GM23338 (cell line): Measurements from ENCODE around the gene MUC5AC. TPM values are rescaled to one million over a fixed set of nuclear protein-coding genes. Genes with fewer than 3 reads are reported as not detected.

Source experiments
- ATAC-seq: fragments of 200-7000 bp; cut with Tn5 transposase; 3 replicates; pipeline ENCODE4 v1.9.1; 2020
- DNase-seq: peaks from one replicate; pipeline ENCODE4 v3.0.0-alpha.2; 2015; ENCODE audit warnings: low spot score
- H2AFZ ChIP-seq: fragments of 200-600 bp; sonication (generic); 2 replicates; pipeline ENCODE4 v1.8.0; 2016; ENCODE audit warnings: antibody characterized with exemption, mild to moderate bottlenecking, moderate library complexity
- H3F3A ChIP-seq: fragments of 200-600 bp; sonication (generic); replicated peaks from 2 replicates; pipeline ENCODE4 v1.8.0; 2017; ENCODE audit warnings: antibody characterized with exemption, mixed run types, low read depth
- H3K27ac ChIP-seq: fragments of 200-600 bp; sonication (generic); 2 replicates; pipeline ENCODE4 v1.6.1; 2016; ENCODE audit warnings: low read depth
- H3K27me3 ChIP-seq: fragments of 200-600 bp; sonication (generic); 2 replicates; pipeline ENCODE4 v1.8.0; 2016; ENCODE audit warnings: mild to moderate bottlenecking, mixed run types, moderate library complexity; ENCODE audit not compliant: insufficient read depth
- H3K36me3 ChIP-seq: fragments of 200-600 bp; sonication (generic); 2 replicates; pipeline ENCODE4 v1.8.0; 2016; ENCODE audit warnings: mild to moderate bottlenecking; ENCODE audit not compliant: insufficient read depth
- H3K4me1 ChIP-seq: fragments of 200-600 bp; sonication (generic); 2 replicates; pipeline ENCODE4 v1.8.0; 2016; ENCODE audit warnings: mild to moderate bottlenecking, moderate library complexity; ENCODE audit not compliant: insufficient read depth
- H3K4me2 ChIP-seq: fragments of 200-600 bp; sonication (generic); 2 replicates; pipeline ENCODE4 v1.7.1; 2017; ENCODE audit warnings: mixed run types
- H3K4me3 ChIP-seq: fragments of 200-600 bp; sonication (generic); 2 replicates; pipeline ENCODE4 v1.6.1; 2016; ENCODE audit warnings: mixed run types
- H3K79me2 ChIP-seq: fragments of 200-600 bp; sonication (generic); replicated peaks from 2 replicates; pipeline ENCODE4 v1.8.0; 2017; ENCODE audit warnings: mild to moderate bottlenecking; ENCODE audit not compliant: insufficient read depth
- H3K9me2 ChIP-seq: fragments of 200-600 bp; sonication (generic); 2 replicates; pipeline ENCODE4 v1.8.0; 2017; ENCODE audit not compliant: insufficient read depth
- H4K20me1 ChIP-seq: fragments of 200-600 bp; sonication (generic); replicated peaks from 2 replicates; pipeline ENCODE4 v1.8.0; 2017; ENCODE audit warnings: mild to moderate bottlenecking; ENCODE audit not compliant: insufficient read depth
- H3K27ac Mint-ChIP-seq: 2 replicates; pipeline ENCODE4 v1.8.0; 2020; ENCODE audit warnings: inconsistent platforms, mild to moderate bottlenecking, moderate library complexity, mixed read lengths
- H3K27me3 Mint-ChIP-seq: 3 replicates; pipeline ENCODE4 v1.8.0; 2022; ENCODE audit warnings: low read depth, mild to moderate bottlenecking, moderate library complexity, mixed read lengths, inconsistent platforms; ENCODE audit not compliant: insufficient read depth, poor library complexity
- H3K36me3 Mint-ChIP-seq: 3 replicates; pipeline ENCODE4 v1.8.0; 2021; ENCODE audit warnings: low read depth, mild to moderate bottlenecking, inconsistent platforms, moderate library complexity, mixed read lengths
- H3K4me1 Mint-ChIP-seq: 3 replicates; pipeline ENCODE4 v1.8.0; 2020; ENCODE audit warnings: mild to moderate bottlenecking, inconsistent platforms, mixed read lengths
- H3K4me3 Mint-ChIP-seq: 3 replicates; pipeline ENCODE4 v1.8.0; 2021; ENCODE audit warnings: moderate library complexity, mild to moderate bottlenecking, inconsistent platforms, mixed read lengths
- H3K9me3 Mint-ChIP-seq: 3 replicates; pipeline ENCODE4 v1.8.0; 2020; ENCODE audit warnings: moderate library complexity, mild to moderate bottlenecking, inconsistent platforms, mixed read lengths
- CREB1 ChIP-seq: fragments of 250-450 bp; sonication (Bioruptor Pico); IDR thresholded peaks from 2 replicates; pipeline ENCODE4 v1.5.0; 2020; ENCODE audit warnings: low read depth, mild to moderate bottlenecking, moderate library complexity
- EZH2 ChIP-seq: fragments of 200-600 bp; sonication (generic); IDR thresholded peaks from one replicate; pipeline ENCODE4 v1.8.0; 2017; ENCODE audit warnings: antibody characterized with exemption, mild to moderate bottlenecking, low read depth; ENCODE audit not compliant: unreplicated experiment
- EZH2phosphoT487 ChIP-seq: fragments of 200-600 bp; sonication (generic); IDR thresholded peaks from one replicate; pipeline ENCODE4 v1.8.1; 2018; ENCODE audit warnings: antibody characterized with exemption; ENCODE audit not compliant: unreplicated experiment
- JUNB ChIP-seq: IDR thresholded peaks from one replicate; pipeline ENCODE4 v1.6.1; 2016; ENCODE audit warnings: antibody characterized with exemption; ENCODE audit not compliant: unreplicated experiment
- NANOG ChIP-seq: IDR thresholded peaks from 2 replicates; pipeline ENCODE4 v1.6.1; 2016; ENCODE audit warnings: antibody characterized with exemption, borderline replicate concordance
- POLR2AphosphoS5 ChIP-seq: IDR thresholded peaks from 2 replicates; pipeline ENCODE4 v1.6.1; 2016; ENCODE audit warnings: antibody characterized with exemption, low read depth
- STAT1 ChIP-seq: IDR thresholded peaks from one replicate; pipeline ENCODE4 v1.6.1; 2016; ENCODE audit warnings: antibody characterized with exemption; ENCODE audit not compliant: unreplicated experiment
- ZNF114 ChIP-seq: fragments of 250-450 bp; sonication (Bioruptor Pico); IDR thresholded peaks from 2 replicates; pipeline ENCODE4 v1.5.0; 2020; ENCODE audit warnings: mild to moderate bottlenecking, moderate library complexity
- ZNF331 ChIP-seq: fragments of 250-450 bp; sonication (Bioruptor Pico); IDR thresholded peaks from 2 replicates; pipeline ENCODE4 v1.5.0; 2020; ENCODE audit warnings: low read depth, mild to moderate bottlenecking, moderate library complexity
- polyA plus RNA-seq: library from polyadenylated mRNA; unstranded; fragments of >200 nt; fragmentation: Nextera tagmentation; extraction: Ambion mirVana; gene quantifications from 2 replicates; pipeline ENCODE4 v1.2.1, GENCODE V29; 2016
- total RNA-seq: library from RNA; depleted of rRNA; stranded (reverse); fragments of >200 nt; shearing (Covaris generic); gene quantifications from 2 replicates; pipeline ENCODE4 v1.2.3, GENCODE V29; 2014
- TF ChIP-seq, protein P1 (sequence below): IDR thresholded peaks from one replicate; pipeline ENCODE4 v1.6.1; 2018; ENCODE audit warnings: antibody characterized with exemption; ENCODE audit not compliant: unreplicated experiment

MUC5AC gene
- total and polyA plus RNA-seq, 2 experiments from 2014 or later = not detected

DNA sequence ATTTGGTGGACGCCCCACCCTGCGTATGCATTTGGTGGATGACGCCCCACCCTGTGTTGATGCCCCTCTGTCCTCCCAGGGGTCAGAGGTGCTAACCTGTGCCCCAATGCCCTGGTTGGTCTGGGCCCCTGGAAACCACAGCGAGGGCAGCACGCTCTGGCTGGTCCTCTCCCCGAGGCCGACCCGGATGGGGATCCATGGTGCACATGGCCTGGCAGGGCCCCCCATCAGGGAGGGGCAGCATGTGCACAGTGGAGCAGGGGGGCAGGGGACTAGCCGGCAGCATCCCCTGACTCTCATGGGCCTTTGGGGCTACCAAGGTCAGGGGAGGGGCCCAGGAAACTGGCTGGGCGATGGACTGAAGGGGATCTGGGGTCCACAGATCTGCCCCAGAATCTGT, 7.6 kb upstream of the MUC5AC start:
- Histone ChIP-seq H2AFZ (no peak overlapping the region), H3K4me3 (no peak overlapping the region), H3K9me2 (no peaks in the 10 kb centered on the region), H3K27me3 (no peaks in the 10 kb centered on the region), H3K4me2 (no peak overlapping the region), H3K27ac (no peak overlapping the region), H3K79me2 (no peaks in the 10 kb centered on the region), H3F3A (no peaks in the 10 kb centered on the region), H3K4me1 (no peaks in the 10 kb centered on the region), H4K20me1 (no peaks in the 10 kb centered on the region), H3K36me3 (no peaks in the 10 kb centered on the region)
- Mint-ChIP-seq H3K9me3 (peaks cover 18% of the 10 kb centered on the region), H3K27me3 (peaks cover 14% of the 10 kb centered on the region), H3K4me1 (no peaks in the 10 kb centered on the region), H3K27ac (no peak overlapping the region), H3K4me3 (no peak overlapping the region), H3K36me3 (peaks cover 5% of the 10 kb centered on the region; the same call in 1 of the 3 replicates)
- DNase-seq (no peak), ATAC-seq (no peak)
- TF ChIP-seq NANOG (no peak), CREB1 (CRISPR knock-in tag) (no peak), JUNB (no peak), POLR2AphosphoS5 (no peak), ZNF331 (no peak), STAT1 (no peak)

DNA sequence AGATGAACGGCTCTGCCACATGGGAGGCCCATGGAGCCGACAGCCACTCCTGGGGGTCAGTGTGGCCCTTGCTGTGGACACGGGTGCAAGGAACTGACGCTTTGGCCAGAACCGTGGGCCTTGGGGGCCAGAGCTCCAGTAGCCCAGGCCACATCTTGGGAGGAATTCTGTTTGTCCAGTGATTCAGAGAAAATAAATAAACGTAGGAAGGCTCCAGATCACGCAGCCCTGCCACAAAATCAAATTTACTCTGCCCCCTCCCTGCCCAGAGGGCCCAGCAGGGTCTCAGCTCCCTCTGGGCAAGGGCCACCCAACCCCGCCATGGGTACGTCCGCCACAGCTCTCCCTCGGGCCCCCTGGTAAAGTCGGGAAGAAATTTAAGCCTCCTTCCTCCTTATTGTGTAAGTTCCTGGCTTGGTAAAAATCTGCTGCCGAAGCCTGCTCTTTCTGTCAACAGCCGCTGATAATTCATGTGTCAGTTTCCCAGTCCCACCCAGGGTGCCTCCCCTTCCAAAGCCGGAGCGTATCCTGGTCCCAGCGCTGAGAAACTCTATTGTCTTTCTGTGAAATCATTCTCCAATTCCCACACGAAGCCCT, 6.9 kb upstream of the MUC5AC start:
- Histone ChIP-seq H3K36me3 (no peaks in the 10 kb centered on the region), H3K79me2 (no peaks in the 10 kb centered on the region), H3K4me1 (no peaks in the 10 kb centered on the region), H4K20me1 (no peaks in the 10 kb centered on the region), H2AFZ (no peak overlapping the region), H3K4me3 (no peak overlapping the region), H3K4me2 (no peak overlapping the region), H3K27ac (no peak overlapping the region), H3K27me3 (no peaks in the 10 kb centered on the region), H3K9me2 (no peaks in the 10 kb centered on the region), H3F3A (0 out of 2 replicates have a peak, but pooled peaks cover 3% of the 10 kb centered on the region)
- peaks cover 14% of the 10 kb centered on the region for H3K9me3 Mint-ChIP-seq
- no peak for TF ChIP-seq EZH2
- TF ChIP-seq ZNF114 (CRISPR knock-in tag) = no peak
- TF ChIP-seq NANOG = no peak
- H3K36me3 Mint-ChIP-seq = peaks cover 5% of the 10 kb centered on the region; the same call in 1 of the 3 replicates
- no peak for DNase-seq
- no peak overlapping the region for H3K27ac Mint-ChIP-seq
- H3K27me3 Mint-ChIP-seq = peaks cover 14% of the 10 kb centered on the region
- no peaks in the 10 kb centered on the region for H3K4me1 Mint-ChIP-seq
- H3K4me3 Mint-ChIP-seq = no peak overlapping the region
- ATAC-seq = no peak

DNA sequence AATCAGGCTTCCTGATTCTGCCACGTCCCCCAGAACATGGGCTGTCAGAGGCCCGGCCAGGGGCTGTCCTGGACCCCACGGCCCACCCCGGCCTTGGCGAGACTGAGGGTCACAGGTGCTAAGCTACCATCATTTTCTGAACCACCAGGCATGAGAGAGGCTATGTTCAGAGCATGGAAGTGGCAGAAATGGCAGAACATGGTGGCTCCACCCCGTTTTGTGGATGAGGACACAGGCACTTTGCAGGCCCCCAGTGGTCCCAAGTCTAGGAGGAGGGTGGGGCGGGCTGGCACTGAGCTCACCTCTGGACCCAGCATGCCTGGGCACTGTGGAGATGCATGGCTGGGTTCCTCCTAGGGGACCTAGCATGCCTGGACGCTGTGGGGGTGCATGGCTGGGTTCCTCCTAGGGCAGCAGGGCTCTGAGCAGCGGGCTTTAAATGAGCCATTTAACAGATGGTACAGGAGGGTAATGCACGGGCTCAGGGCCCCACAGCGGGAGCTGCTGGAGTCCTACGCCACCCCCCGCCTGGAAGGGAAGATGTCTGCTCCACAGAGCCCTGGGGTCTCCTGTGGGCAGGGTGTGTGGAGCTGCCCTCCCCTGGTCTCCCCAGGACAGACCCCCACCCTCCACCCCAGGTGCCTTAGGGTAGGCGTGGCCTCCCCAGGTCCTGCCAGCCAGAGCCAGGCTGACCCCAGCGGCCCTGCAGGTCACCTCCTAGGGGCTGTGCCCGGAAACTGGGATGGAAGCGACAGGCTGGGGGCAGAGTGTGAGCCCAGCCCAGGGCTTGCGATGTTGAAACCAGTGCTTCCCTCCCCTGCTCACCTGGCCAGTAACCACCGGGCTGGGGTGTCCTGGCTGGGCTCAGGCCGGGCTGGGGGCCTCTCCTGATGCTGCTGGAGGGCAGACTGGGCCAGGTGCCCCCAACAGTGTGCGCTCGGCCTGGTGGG, 6.1 kb upstream of the MUC5AC start:
- DNase-seq (no peak), ATAC-seq (peak; percentile 29)
- Histone ChIP-seq H3K4me2 (no peak overlapping the region), H3K27ac (no peak overlapping the region), H3K36me3 (no peaks in the 10 kb centered on the region), H3K9me2 (no peaks in the 10 kb centered on the region), H3F3A (0 out of 2 replicates have a peak, but pooled peaks cover 3% of the 10 kb centered on the region), H4K20me1 (no peaks in the 10 kb centered on the region), H2AFZ (no peak overlapping the region), H3K79me2 (no peaks in the 10 kb centered on the region), H3K4me3 (no peak overlapping the region), H3K27me3 (no peaks in the 10 kb centered on the region), H3K4me1 (no peaks in the 10 kb centered on the region)
- Mint-ChIP-seq H3K36me3 (peaks cover 5% of the 10 kb centered on the region; the same call in 1 of the 3 replicates), H3K4me3 (no peak overlapping the region), H3K4me1 (no peaks in the 10 kb centered on the region), H3K27me3 (peaks cover 12% of the 10 kb centered on the region), H3K9me3 (peaks cover 11% of the 10 kb centered on the region), H3K27ac (no peak overlapping the region)
- TF ChIP-seq POLR2AphosphoS5 (no peak), STAT1 (no peak), NANOG (no peak), EZH2phosphoT487 (no peak)
- TF ChIP-seq, protein P1, sequence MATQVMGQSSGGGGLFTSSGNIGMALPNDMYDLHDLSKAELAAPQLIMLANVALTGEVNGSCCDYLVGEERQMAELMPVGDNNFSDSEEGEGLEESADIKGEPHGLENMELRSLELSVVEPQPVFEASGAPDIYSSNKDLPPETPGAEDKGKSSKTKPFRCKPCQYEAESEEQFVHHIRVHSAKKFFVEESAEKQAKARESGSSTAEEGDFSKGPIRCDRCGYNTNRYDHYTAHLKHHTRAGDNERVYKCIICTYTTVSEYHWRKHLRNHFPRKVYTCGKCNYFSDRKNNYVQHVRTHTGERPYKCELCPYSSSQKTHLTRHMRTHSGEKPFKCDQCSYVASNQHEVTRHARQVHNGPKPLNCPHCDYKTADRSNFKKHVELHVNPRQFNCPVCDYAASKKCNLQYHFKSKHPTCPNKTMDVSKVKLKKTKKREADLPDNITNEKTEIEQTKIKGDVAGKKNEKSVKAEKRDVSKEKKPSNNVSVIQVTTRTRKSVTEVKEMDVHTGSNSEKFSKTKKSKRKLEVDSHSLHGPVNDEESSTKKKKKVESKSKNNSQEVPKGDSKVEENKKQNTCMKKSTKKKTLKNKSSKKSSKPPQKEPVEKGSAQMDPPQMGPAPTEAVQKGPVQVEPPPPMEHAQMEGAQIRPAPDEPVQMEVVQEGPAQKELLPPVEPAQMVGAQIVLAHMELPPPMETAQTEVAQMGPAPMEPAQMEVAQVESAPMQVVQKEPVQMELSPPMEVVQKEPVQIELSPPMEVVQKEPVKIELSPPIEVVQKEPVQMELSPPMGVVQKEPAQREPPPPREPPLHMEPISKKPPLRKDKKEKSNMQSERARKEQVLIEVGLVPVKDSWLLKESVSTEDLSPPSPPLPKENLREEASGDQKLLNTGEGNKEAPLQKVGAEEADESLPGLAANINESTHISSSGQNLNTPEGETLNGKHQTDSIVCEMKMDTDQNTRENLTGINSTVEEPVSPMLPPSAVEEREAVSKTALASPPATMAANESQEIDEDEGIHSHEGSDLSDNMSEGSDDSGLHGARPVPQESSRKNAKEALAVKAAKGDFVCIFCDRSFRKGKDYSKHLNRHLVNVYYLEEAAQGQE = no peak
